HFF-Myc (cell line): ENCODE measurements around the gene LYPD6.

ENCODE experiments used
- DNase-seq: peaks from one replicate; pipeline ENCODE4 v3.0.0-alpha.2; 2011; ENCODE audit warnings: low read depth; ENCODE audit errors: extremely low read depth
- H3K4me3 ChIP-seq: replicated peaks from 2 replicates; pipeline ENCODE4 v1.5.1; 2011; ENCODE audit warnings: low read depth, mild to moderate bottlenecking, control low read depth, low read length
- TF ChIP-seq, protein P1 (sequence below): IDR thresholded peaks from 2 replicates; pipeline ENCODE4 v1.5.1; 2012; ENCODE audit warnings: mild to moderate bottlenecking, low read depth, low read length, control low read depth; ENCODE audit errors: missing control alignments

Gene LYPD6

DNA sequence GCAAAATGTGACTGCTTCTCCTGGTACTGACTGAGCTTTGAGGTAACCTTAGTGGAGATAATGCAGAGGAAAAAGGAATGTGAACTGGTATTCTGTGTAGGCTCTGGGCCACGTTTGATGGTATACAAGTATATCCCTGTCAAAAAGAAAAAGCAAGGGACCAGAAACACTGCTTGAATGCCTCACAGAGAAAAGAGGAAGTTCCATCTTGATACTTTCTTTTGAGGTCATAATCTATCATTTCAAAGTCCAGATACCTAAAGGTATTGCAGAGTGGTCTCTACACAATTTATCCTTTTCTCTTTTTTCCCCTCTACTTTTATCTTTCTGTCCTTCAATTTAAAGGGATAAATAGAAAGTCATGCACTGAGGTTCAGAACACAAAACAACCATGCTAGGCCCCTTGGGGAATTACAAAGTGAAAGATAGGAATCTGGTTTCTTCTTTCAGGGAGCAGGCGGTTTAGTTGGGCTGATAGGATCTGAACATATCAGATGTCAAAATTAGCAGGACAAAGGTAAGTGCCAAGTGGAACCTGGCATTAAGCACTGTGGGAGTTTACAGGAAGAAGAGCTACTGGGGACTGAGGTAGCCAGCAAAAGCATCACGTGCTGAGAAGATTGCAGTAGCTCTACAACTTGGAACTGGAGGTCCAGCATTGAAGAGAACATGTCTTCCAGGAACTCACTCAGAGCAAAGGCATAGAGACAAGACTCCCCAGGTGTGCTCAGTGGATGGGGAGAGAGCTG, 121.2 kb downstream of the LYPD6 start:
- no peak overlapping the region for H3K4me3 ChIP-seq
- TF ChIP-seq, protein P1, sequence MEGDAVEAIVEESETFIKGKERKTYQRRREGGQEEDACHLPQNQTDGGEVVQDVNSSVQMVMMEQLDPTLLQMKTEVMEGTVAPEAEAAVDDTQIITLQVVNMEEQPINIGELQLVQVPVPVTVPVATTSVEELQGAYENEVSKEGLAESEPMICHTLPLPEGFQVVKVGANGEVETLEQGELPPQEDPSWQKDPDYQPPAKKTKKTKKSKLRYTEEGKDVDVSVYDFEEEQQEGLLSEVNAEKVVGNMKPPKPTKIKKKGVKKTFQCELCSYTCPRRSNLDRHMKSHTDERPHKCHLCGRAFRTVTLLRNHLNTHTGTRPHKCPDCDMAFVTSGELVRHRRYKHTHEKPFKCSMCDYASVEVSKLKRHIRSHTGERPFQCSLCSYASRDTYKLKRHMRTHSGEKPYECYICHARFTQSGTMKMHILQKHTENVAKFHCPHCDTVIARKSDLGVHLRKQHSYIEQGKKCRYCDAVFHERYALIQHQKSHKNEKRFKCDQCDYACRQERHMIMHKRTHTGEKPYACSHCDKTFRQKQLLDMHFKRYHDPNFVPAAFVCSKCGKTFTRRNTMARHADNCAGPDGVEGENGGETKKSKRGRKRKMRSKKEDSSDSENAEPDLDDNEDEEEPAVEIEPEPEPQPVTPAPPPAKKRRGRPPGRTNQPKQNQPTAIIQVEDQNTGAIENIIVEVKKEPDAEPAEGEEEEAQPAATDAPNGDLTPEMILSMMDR, result no peak
- DNase-seq, result no peak

GRCh38 chr2:149456285-149456684, 125.9 kb downstream of the LYPD6 start:
- no peak overlapping the region for H3K4me3 ChIP-seq
- no peak for DNase-seq
- TF ChIP-seq, protein P1, result no peak

DNA sequence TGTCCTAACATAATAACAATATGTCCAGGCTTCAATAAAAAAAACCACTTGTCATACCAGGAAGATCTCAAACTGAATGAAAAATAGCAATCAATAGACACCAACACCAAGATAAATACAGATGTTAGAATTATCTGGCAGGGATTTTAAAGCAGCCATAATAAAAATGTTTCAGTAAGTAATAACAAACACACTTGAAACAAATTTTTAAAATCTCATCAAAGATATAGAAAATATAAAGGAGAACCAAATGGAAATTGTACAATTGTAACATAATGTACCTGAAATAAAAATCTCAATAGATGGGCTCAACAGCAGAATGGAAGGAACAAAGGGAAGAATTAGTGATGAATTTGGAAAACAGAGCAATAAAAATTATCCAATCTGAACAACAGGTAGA, 128.1 kb downstream of the LYPD6 start:
- DNase-seq, result no peak
- no peak overlapping the region for H3K4me3 ChIP-seq
- TF ChIP-seq, protein P1, result no peak

GRCh38 chr2:149463328-149464002, 133.1 kb downstream of the LYPD6 start:
- no peak overlapping the region for H3K4me3 ChIP-seq
- TF ChIP-seq, protein P1, result no peak
- no peak for DNase-seq

GRCh38 chr2:149464396-149464795, 134.0 kb downstream of the LYPD6 start:
- DNase-seq, result no peak
- TF ChIP-seq, protein P1, result no peak
- no peak overlapping the region for H3K4me3 ChIP-seq

GRCh38 chr2:149465873-149466272, 135.5 kb downstream of the LYPD6 start:
- TF ChIP-seq, protein P1, result no peak
- H3K4me3 ChIP-seq, result no peak overlapping the region
- DNase-seq, result no peak
